ENCODE results near the gene LRRC8D.
"Not testable (repeated sequence)": the region's sequence is repeated elsewhere in the genome, so short reads cannot be mapped to it uniquely, and the experiment has no call there.

GRCh38 chr1:89924075-89924474, 103.2 kb downstream of the LRRC8D start:
- not testable (repeated sequence) for TF ChIP-seq HMBOX1 (IDR thresholded peaks at IDR 0.05); CTCF (IDR thresholded peaks at IDR 0.05 in 2 of 3, conservative IDR thresholded peaks at IDR 0.05 in 1 of 3; ENCODE audit: insufficient read depth in 2 of 3, low read depth in 1 of 3, low read length in 3 of 3); HDAC1 (IDR thresholded peaks at IDR 0.05); DACH1 (IDR thresholded peaks at IDR 0.05; ENCODE audit: partially characterized antibody)
